ENCODE data around the gene IQCE. TPM values are rescaled to one million over a fixed set of nuclear protein-coding genes. Genes with fewer than 3 reads are reported as not detected.

Gene IQCE
- polyA plus RNA-seq, 3 donors, result 22.3 to 28.8 (median 26.4) TPM

DNA sequence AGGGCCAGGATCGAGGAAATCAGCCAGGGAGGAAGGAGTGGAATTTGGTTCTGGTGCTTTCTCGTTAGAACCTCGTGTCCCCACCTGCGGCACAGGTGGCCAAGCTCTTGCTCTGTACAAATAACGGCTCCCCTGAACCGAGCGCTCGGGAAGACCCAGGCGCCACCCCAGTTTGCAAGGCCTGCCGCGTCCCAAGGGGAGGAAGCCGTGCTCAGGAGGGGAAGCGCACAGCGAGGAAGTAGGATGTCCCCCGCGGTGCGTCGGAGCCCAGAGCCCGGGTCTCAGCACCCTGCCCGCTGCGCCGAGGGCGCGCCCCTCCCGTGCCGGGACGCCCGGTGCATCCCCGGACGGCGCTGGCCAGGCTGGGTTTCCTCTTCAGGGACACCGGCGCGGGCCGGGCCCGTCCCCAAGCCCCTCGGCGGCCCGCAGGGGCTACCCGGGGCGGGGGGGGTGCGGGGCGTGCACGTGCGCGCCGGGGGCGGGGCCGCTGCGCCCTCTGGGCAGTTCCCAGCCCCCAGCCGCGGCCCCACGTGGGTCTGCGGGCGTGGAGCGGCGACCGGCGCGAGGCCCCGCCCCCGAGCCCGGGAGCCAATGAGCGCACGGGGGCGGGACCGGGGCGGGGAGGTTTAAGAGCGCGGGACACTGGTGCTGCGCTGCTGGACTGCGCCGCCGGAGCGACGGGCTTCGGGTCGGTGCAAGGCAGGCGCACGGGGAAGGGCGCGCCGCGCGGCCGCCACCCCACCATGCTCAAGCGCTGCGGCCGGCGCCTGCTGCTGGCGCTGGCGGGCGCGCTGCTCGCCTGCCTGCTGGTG is 39.5 kb upstream of the IQCE start, which contains the start of gene LFNG:
LFNG (plus strand) TSS at position 656 of the 812 bp plus-strand sequence; CDS start at position 744, 88 bp downstream.
- peak; percentile 89 for DNase-seq

DNA sequence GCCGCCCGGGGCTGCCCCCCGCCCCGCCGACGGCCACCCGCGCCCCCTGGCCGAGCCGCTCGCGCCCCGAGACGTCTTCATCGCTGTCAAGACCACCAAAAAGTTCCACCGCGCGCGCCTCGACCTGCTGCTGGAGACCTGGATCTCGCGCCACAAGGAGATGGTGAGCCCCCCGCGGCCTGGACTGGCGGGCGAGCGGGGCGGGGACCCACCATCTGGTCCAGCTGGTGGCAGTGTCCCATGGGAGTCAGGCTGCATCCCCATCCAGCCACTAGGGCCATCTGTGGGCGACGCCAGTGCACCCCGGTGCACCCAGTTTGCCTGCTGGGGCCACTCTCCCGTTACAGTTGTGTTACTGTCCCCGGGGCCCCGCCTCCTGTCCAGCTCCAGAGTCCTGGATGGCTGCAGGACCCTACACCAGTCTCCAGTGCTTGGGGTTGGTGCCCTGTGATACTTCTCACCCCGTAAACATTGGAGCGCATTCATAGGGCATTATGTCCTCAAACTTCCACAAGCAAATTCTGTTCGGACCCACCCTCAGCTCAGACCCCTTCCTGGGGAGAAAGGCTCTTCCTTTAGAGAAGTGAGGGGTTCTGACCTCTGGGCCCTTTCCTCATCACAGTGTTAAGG is 38.5 kb upstream of the IQCE start:
- DNase-seq, result no peak

DNA sequence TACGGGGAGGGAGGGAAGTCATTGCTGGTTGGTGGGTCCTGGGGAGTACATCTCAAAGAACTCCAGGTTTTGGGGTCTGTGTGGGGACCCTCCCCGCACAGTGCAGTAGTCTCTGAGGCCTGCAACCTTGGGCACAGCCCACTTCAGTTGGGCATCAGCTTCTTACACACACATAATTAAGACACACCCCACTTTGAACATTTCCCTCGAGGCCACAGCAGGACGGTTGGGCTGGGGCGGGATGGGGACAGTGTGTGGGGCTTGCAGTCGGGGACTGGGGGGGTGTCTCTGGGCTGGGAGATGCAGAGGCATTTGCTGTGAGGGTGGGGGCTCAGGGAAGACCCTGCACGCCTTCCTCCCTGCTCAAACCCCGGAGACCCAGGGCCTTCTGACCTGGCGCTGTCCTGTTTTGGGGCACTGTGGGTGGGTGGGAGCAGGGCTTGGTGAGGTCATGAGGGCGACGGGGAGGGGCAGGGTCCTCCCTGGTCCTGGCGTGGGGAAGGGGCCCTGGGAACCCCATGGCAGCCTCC is 38.0 kb upstream of the IQCE start:
- no peak for DNase-seq

DNA sequence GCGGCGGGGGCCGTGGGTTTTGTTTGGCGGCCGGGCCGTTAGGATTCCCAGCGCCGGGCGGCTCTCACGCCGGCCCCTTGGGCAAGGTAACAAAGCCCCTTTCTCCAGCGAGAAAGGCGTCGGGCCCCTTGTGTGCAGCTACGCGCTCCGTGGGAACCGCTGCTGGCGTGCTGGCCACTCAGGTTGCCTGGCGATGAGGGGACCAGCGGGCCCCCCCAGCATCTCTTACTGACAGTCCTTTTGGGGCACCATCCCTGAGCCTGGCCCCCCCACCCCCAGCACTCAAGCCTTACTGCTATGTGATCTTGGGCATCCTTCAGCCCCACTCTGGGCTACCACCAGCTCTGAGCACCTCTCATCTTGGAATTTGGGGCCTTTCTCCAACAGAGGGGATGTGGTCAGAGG is 37.4 kb upstream of the IQCE start:
- no peak for DNase-seq

DNA sequence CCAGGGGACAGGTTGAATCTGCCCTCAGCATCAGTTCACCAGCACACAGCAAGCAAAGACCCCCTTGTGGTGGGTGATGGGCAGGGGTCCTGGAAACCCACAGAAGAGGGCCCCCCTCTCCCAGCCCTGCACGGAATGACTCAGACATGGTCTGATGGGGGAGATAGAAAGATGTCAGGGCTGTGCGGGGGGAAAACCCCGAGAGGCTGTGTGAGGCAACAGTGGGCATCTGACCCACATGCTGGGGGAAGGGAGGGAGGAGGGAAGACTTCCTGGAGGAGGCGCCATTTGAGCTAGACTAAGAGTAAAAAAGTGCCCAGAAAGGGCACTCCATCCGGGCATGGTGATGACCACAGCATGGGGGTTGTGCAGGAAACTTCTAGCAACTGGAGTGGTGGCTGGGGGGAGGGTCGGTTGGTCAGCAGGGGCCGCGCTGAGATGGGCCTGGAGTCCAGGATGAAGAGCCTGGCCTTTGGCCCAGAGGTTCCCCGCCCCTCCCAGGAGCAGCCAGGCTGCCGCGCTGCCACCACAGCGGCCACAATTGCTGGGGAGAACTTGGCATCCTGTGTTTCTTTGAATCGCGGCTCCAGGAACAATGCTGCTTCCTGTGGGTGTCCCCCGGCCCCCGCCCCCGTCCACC is 36.7 kb upstream of the IQCE start:
- no peak for DNase-seq

DNA sequence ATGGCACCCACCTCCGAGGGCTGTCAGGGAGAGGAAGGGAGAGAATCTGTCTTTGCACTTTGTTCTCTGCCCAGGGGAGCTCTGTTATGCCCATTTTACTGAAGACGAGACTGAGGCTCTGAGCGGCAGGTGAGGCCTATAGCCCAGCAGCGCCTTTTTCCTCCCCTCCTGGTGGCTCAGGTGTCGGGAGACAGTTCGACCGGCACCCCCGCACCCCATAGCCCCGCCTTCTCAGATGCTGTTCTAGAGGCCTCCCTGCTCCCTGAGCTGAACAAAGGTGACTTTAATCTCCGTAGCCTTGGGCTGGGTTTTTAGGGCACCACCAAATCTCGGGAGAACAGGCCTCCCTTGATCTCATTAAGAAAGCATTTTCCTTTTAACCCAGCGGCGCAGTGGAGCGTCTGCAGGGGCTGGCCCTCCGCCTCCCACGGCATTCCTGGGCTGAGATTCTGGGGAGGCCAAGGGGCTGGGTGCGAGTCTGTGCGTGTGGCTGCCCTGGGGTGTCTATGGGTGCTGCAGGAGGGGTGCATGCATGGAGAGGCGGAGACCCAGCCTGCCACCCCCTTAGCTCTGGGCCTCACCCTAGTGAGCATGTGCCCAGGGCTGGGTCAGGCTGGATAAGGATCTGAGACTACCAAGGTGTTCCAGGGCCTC is 35.9 kb upstream of the IQCE start:
- peak; percentile 75 for DNase-seq

DNA sequence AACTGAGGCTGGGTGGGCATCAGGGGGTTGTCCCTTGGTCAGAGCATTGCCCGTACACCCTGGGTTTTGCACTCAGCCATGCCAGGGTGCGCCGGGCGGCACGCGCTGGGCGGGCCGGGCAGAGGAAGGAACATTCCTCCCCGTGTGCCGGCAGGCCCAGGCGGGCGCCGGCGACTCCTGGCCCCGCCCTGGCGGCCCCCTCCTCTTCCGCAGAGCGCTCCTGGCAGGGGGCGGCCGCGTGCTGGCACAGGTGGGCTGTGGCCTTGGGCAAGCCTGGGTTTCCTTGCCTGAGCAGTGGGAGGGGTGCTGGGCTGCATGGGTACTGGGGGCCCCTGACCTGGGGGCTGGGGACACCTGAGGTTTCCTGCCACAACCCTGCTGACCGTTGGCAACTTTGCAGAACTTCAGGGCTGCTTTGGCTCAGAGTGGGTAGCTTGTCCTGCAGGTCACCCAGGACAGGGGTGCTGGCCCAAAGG is 35.3 kb upstream of the IQCE start:
- DNase-seq, result no peak

DNA sequence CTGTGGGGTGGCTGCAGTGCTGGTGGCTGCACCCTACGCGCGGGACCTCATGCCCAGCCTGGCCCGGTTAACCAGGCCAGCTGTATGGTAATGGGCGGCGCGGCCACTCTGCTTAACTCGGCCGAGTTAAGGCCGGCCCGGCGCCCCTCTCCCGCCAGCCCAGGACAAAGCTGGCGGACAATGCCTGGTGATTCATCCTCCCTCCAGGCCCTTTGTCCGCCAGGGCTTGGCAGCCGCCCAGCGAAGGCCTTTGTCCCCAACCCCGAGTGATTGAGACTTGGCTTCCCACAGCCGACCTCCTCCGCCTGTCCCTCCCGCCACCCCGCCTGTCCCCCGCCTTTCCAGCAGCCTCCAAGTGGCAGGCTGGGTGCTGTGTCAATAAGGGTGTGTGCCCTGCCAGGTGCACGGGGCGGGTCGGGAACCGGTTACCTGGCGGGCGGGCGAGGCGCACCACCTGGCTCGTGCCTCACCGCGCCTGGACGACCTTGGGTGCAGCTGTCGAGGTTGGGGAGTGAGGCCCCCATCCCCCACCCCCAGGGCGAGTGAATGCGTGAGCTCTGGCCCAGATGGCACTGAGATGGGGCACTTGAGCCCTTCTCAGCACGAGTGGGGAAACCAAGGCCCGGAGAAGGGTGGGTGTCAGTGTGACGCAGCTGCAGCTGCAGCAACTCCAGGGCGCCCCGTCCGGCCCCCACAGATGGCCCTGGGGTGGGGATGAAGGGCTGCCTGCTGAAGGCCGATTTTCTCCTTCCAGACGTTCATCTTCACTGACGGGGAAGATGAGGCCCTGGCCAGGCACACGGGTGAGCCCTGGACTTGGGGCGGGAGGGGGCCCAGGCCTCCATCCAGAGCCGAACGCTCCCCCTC is 34.6 kb upstream of the IQCE start:
- peak; percentile 42 for DNase-seq

DNA sequence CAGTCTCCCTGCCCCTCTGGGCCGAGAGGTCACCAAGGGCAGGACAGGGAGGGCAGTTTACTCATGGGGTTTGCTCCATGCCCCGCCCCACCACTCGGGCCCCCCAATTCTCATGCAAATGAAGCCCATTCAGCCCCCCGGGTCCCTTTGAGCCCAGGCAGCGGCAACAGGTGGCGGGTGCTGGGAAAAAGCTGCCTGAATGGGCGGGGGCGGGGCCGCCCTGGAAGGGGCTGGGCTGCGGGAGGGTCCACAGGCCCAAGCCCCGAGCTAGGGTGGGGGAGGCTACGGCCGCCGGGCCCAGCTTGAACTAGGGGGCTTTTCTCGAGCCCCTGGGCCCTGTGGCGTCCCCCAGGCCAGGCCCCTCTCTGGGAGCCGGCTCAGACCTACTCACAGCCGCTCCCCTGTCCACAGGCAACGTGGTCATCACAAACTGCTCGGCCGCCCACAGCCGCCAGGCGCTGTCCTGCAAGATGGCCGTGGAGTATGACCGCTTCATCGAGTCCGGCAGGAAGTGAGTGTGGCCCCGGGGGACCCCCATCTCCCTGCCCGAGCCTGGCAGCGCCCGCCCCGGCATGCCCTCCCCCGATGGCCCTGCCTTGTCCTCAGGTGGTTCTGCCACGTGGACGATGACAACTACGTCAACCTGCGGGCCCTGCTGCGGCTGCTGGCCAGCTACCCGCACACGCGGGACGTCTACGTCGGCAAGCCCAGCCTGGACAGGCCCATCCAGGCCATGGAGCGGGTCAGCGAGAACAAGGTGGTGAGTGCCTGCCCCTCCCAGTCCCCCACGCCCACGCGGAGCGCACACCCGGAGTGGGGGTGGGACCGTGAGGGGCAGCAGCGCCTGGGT is 33.7 kb upstream of the IQCE start:
- DNase-seq, result no peak

DNA sequence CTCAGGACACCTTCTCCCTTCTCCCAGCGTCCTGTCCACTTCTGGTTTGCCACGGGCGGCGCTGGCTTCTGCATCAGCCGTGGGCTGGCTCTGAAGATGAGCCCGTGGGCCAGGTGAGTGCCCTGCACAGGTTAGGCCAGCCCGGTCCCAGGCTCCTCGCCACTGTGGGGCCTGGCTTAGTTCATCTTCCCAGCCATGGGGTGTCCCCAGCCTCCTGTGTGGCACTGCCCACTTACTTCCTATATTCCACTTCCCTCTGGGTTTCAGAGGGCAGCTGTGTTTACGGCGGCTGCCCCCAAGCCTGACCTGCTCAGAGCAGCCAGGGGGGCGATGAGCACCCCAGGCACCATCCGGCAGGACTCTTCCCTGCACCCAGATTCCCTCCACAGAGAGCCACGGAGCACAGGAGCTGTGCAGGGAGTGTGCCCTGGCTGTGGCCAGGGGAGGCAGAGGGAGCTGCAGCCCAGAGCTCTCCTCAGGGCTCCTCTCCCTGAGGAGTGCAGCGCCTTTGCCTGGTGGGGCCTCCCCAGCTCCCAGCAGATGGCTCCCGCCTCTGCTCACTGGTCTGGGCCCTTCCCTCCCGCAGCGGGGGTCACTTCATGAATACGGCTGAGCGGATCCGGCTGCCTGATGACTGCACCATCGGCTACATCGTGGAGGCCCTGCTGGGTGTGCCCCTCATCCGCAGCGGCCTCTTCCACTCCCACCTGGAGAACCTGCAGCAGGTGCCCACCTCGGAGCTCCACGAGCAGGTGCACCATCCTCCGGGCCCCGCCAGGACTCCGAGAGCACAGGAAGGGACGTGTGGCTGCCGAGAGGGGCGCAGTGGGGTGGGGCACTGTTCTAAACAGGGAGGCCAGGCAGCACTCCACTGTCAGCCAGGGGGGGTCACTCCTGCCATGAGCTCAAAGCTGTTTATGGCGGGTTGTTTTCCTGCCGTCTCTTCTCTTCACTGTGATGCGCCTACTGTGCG is 32.8 kb upstream of the IQCE start:
- no peak for DNase-seq

DNA sequence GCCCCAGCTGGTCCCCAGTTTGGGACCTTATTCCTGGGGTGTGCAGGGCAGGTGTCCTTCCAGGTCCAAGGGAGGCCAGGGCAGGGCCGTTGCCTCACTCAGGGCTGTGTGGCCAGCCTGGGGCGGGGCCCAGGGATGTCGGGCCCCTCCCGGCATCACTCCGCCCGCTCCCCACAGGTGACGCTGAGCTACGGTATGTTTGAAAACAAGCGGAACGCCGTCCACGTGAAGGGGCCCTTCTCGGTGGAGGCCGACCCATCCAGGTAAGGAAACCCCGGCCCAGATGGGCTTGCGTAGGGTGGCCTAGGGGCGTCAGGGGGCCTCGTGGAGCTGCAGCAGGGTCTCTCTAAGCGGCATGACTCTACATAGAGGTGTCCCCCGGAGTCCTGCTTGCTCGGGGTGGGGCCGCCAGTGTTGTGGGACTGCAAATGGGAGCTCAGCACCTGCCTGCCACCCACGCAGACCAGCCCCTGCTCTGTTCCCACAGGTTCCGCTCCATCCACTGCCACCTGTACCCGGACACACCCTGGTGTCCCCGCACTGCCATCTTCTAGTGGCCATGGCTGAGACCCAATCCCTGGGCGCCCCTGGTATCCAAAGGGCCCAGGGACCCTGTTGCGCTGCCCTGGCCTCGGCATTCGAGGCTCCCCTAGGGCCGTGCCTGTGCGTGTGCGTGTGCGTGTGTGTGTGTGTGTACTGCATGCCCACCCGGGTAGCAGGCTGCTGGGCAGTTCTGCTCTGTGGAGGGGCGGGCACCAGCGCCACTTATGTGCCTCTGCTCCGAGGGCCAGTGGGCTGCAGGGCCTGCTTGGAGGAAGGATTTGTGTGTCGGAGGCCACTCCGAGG is 31.9 kb upstream of the IQCE start:
- DNase-seq, result no peak

DNA sequence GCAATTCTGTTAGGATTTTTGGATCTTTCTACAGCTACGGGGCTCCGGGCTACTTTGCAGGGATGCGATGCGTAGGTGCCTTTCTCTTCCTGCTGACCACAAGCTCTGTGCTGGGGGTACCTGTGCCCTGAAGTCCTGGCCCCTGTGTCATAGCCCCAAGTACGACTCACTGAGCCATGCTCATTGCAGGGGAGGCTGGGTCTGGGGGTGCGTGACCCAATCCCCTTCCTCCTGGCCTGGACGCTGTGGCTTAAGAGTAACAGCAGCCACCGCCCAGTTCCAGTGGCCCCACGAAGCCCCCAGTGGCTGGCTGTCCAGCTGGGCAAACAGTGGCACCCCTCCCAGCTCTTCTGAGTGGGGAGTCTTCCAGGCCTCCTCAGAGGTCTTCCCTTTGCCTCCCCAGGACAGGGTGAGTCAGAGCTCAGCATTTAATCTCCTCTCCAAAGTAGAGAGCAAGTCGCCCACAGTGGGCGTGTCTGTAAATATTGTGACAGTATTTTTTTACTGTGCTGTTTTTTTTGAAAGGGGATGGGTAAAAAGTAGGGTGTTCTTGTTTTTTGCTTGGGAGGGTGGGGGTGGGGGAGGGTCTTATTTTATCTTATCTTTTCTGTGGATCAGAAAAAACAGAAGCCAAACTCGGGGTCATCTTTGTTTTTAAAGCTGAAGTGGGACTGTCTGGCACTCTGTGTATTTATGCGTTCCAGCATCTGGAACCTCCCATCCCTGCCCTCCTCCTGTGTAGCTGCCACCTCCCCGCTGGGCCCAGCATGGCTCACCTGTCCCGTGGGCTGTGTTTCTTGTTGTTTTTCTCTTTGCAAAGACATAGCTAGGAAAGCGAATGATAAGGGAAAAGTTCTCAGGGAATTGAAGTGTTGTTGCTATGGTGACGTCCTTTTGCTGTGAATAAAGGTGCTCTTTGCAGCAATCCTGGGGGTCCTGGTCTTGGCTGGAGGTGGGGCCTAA is 31.0 kb upstream of the IQCE start:
- no peak for DNase-seq

DNA sequence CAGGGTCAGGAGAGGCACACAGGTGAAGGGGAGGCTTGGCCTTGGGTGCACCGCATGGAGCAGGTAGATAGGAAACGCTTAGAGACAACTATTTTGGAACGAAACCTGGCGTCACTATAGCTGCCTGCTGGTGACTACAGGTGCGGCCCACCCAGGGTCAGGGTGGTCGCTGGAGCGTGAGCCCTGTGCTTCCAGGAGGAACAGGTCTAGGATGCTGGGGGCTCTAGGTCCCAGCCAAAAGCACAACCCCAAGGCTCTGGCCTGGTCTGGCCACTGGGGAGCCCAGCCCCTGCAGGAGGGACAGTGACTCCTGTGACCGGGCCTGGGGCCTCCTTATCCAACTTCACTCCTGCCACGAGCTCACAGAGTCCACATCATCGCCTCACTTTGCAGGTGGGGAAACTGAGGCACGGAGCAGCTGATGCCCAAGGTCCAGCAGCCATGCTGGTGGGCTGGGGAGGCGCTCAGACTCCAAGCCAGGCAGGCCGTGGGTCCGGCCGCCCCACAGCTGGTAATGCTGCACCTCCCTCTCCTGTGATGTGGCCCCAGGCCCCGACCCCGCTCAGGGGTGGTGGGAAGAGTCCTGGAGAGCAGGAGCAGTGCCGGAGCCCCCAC is 30.2 kb upstream of the IQCE start:
- DNase-seq, result no peak

DNA sequence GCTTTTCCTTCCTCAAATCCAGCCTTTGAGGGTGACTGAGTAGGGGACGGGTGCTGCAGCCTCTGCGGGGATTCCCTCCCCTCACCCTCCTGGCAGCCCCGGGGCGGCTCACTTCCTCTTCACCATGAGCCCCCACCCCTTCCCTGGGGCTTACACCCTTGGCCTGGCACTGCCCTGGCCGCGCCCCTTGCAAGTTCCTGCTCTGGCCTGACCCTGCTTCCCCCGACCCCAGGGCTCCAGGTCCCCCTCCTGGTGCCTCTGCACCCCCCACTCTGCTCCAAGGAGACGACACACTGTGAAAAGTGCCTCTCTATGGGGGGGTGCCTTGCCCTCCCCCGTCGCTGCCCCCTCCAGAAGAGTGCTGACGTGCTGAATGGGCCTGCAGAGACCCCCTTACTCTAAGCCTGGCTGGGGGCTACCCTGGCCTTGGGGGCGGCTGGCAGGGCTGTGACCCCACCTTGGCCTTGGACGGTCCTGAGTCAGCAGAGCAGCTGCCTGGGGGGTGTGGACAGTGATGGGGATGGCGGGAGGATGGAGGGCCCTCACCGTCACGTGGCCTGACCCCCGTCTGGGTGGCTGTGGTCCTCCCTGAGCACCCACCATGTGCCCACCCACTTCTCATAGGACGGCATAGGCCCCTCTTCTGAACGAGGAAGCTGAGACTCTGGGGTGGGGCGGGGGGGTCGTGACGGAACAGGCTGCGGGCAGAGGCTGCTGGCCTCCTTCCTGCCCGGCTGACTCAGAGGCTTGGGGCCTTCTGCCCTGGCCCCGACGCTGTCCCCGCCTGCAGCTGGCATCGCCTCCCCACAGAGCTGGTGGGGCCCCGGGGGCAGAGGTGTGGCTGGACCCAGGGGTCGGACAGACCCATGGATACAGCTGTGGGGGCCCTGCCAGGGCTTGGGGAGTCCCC is 29.4 kb upstream of the IQCE start:
- DNase-seq, result no peak
